ENCODE results near the gene ASMTL.
"Not testable (repeated sequence)": the region's sequence is repeated elsewhere in the genome, so short reads cannot be mapped to it uniquely, and the experiment has no call there.

ASMTL gene

GRCh38 chrX:1453951-1454785, 1.5 kb upstream of the ASMTL start:
- DNase-seq (ENCODE audit: low spot score): peak; percentile 80

- no peak for DNase-seq (ENCODE audit: low spot score)
These were observed 680 bp upstream of the ASMTL start for GRCh38 chrX:1453395-1453783.

- no peak for DNase-seq (ENCODE audit: low spot score)
These were observed 821 bp downstream of the ASMTL start for GRCh38 chrX:1451661-1452515.

GRCh38 chrX:1451251-1451660, 1.5 kb downstream of the ASMTL start:
- no peak for DNase-seq (ENCODE audit: low spot score)

GRCh38 chrX:1450361-1451161, 2.1 kb downstream of the ASMTL start:
- no peak for DNase-seq (ENCODE audit: low spot score)

- DNase-seq (ENCODE audit: low spot score): no peak
These were observed 2.9 kb downstream of the ASMTL start for GRCh38 chrX:1449823-1450149.

GRCh38 chrX:1449036-1449822, 3.5 kb downstream of the ASMTL start:
- no peak for DNase-seq (ENCODE audit: low spot score)

- not testable (repeated sequence) for DNase-seq (ENCODE audit: low spot score)
These were observed 4.1 kb downstream of the ASMTL start for GRCh38 chrX:1448573-1449001.

- not testable (repeated sequence) for DNase-seq (ENCODE audit: low spot score)
These were observed 4.6 kb downstream of the ASMTL start for GRCh38 chrX:1447969-1448572.

- peak; percentile 38 for DNase-seq (ENCODE audit: low spot score)
These were observed 5.4 kb downstream of the ASMTL start for GRCh38 chrX:1446984-1447968.

- DNase-seq (ENCODE audit: low spot score): no peak
These were observed 7.9 kb downstream of the ASMTL start for GRCh38 chrX:1444561-1445500.

- DNase-seq (ENCODE audit: low spot score): no peak
These were observed 9.1 kb downstream of the ASMTL start for GRCh38 chrX:1443496-1444075.

GRCh38 chrX:1442724-1443367, 9.9 kb downstream of the ASMTL start:
- DNase-seq (ENCODE audit: low spot score): no peak

GRCh38 chrX:1442016-1442665, 10.6 kb downstream of the ASMTL start:
- DNase-seq (ENCODE audit: low spot score): no peak

- no peak for DNase-seq (ENCODE audit: low spot score)
These were observed 12.2 kb downstream of the ASMTL start for GRCh38 chrX:1440506-1440905.

GRCh38 chrX:1435241-1435895, 17.3 kb downstream of the ASMTL start:
- DNase-seq (ENCODE audit: low spot score): no peak

GRCh38 chrX:1434871-1435240, 17.9 kb downstream of the ASMTL start:
- no peak for DNase-seq (ENCODE audit: low spot score)

Data from germinal center (tissue), 1 donor.